GM18508 (cell line): Measurements from ENCODE around the gene LRRIQ1.

Experiments used
- ATAC-seq: cut with Tn5 transposase; IDR thresholded peaks from one replicate; pipeline ENCODE4 v1.9.1; 2021; ENCODE audit warnings: moderate number of reproducible peaks; ENCODE audit not compliant: insufficient read depth, unreplicated experiment

Gene LRRIQ1

DNA sequence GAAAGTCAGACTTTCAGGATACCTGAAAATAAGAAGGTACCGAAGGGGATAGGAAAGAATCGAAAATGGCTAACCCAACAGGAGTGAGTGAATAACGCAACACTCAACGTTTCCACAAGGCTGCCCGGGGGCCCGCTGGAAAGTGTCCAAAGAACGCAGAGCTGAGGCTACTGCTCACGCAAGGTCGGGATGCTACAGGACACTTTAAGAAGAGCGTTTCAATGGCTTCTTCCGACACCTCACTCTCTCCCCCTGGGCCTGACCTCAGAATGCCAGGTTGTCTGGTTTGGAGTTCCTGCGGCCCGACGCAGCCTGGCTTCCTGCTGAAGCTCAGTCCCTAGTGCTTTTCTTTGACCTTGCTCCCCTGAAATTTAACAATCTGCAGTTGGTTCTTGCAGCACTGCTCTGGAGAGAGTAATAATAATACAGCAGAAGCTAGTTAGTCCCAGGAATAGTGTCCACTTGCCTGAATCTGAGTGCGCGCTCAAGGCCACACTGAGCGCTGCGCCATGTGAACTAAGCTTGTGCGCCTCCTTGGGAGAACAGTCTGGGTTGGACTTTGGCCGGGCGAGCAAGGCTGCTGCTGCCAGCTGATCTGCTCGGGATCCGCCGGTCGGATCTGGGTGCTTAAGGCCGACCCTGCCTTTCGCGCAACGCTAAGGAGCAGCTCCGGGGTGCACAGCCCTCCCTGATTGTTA, 241.9 kb downstream of the LRRIQ1 start:
- no peak for ATAC-seq

DNA sequence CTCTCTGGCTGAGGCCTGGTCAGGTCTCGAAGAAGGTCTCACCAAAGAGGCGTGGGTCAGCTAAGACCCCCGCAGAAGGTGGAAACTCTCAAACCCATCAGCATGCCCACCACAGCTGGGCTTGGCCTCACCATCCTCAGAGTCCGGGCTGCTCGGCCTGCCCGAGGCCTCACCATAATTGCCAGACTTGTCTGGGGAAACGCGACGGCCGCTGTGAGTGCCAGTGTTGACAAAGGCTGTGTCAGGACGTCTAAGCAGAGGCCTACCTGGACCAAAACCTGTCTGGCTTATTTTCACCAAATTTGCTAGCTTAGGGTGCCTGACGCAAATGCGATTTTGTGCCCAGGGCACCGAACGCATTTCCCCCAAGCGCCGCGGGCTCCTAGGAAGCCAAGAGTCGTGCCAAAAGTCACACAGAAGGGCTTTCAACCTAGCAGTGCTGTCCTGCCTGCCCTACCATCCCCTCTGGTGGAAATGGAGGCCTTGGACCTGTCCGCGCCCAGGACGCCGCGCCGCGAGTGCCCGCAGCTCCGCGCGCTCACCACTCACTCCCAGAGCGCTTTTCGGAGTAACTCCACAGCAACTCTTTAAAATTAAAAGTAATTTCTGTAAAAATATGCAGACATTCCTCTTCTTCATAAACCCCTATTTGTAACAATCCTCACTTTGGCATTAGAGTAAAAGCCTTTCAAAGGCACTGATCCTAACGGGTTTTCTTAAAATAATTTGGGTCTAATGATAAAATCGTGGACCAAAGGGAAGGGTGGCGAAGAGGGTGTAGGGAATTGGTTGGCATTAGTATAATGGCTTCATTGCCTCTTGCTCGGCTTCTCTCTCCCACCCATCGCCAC, 242.7 kb downstream of the LRRIQ1 start:
- ATAC-seq: no peak

DNA sequence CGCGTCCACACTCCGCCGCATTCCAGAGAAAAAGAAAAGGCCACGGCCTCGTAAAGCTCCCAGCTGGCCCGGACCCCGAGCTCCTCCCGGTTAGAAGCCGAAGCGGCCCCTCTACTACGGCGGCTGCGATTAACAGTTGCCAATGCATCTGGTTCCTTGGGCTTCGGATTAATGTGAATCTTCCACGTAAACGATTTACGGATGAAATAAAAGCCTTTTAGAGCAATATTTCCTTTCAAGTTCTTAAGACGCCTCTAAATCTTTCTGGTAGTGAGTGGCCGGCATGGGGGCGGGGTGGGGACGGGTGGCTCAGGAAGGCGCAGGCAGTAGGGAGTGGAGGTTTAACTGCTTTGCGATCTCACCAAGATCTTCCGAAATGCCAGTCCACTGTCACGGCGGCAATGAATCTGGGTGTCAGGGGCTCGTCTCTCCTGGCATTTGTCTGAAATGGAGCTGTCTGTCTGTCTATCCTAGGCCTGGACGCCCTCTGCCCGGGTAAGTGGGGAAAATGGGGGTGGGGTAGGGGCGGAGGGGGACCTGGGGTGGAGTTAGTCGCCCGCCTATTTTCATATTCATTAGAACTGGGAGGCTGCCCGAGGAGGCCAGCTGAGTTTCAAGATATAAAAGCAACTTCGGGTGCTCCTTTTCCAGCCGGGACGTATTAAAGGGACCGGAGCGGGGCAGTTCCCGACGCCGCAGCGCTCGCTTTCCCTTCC, 243.5 kb downstream of the LRRIQ1 start:
- no peak for ATAC-seq

DNA sequence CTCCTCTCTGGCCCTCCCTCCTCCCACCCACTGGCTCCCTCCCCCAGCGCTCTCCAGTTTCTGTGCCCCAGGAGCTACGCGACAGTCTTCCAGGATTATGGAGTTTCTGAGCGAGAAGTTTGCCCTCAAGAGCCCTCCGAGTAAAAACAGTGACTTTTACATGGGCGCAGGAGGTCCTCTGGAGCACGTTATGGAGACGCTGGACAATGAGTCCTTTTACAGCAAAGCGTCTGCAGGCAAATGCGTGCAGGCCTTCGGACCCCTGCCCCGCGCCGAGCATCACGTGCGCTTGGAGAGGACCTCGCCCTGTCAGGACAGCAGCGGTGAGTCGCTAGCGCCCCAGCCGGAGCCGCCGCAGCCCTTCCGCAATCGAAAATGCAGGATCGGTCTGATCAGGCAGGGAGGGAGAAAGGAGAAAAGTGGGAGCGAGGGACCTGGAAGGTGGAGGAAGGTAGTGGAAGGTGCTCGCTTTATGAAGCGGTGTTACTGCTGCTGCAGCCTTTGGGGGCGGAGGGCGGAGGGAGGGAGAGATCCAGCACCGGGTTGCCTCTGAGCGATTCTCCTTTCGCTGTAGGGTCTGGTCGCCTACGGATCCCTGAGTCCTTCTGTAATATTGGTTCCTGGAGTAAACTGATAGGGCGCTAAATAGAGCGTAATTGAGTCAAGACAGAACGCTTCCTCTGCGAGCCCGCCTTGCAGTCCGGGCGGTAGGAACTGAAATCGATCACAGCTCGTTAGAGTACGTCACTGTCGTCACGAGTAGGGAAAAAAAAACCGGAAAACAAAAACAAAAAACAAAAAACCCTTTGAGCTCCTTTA, 244.2 kb downstream of the LRRIQ1 start, which contains the start of gene ALX1:
ALX1 (plus strand) TSS at position 56 of the 819 bp plus-strand sequence; CDS start at position 98, 42 bp downstream.
- ATAC-seq: no peak

DNA sequence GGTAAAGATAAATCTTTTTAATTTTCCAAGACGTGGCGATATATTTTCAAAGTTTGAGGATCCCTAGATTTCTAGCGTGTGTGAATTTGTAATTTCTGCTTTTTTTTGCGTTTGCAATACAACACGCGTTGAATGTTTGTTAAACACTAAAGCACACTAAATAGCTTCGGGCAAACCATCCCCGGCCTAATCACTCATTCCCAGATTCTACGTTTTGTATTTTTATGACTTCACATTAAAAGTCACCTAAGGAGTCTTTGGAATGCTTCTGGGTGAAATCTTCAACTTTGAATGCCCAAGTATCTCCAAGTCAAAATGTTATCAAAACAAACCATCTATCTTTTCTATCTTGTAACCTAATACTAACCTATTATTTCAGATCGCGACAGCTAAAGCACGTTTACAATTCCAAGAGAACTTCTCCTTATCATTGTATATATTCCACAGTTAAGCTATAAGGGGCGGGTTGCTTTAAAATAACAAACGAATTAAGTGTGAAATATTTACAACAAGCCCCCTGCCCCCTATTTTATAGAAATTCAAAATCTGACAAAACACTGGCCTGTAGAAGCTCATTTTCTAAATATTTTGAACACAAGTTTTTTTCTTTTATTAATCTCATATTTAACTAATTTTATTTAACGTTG, 245.0 kb downstream of the LRRIQ1 start:
- no peak for ATAC-seq

DNA sequence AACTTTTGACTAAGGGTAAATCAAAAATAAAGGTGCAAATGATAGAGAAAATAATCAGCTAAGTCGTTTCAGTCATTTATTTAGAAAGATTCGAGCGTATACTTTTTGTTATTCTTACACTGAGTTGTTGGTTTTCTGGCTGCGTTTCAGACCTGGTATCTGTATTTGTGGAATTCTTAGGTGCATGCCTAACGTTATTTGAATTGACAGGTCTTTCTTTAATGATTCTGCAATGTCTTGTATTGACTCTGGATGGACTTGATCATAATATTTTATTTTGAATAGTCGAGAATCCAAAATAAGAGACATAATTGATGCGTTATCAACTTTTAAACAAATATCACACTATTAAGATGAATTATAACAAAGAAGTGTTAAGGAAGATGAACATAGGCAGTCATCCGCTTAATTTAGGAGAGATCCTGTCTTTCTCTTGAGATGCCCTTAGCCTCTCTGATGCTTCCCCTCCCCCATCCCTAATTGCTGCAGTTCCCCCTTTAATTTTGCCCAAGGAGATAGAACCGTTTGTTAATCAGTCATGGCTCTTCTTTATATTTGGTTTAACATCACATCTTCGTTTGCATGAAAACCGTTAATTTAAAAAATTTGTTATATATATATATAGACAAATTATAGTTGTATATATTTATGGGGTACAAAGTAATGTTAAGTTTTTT, 245.6 kb downstream of the LRRIQ1 start:
- ATAC-seq: no peak

DNA sequence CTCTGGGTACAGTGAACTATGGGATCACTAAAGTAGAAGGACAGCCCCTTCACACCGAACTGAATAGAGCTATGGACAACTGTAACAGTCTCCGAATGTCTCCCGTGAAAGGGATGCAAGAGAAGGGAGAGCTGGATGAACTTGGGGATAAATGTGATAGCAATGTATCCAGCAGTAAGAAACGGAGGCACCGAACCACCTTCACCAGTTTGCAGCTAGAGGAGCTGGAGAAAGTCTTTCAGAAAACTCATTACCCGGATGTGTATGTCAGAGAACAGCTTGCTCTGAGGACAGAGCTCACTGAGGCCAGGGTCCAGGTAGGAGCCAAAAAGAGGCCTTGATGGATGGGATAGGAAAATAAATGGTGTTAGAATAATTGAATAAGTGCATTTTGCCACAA, 247.4 kb downstream of the LRRIQ1 start:
- no peak for ATAC-seq
